ENCODE measurements around the gene ZMYND11.

DNA sequence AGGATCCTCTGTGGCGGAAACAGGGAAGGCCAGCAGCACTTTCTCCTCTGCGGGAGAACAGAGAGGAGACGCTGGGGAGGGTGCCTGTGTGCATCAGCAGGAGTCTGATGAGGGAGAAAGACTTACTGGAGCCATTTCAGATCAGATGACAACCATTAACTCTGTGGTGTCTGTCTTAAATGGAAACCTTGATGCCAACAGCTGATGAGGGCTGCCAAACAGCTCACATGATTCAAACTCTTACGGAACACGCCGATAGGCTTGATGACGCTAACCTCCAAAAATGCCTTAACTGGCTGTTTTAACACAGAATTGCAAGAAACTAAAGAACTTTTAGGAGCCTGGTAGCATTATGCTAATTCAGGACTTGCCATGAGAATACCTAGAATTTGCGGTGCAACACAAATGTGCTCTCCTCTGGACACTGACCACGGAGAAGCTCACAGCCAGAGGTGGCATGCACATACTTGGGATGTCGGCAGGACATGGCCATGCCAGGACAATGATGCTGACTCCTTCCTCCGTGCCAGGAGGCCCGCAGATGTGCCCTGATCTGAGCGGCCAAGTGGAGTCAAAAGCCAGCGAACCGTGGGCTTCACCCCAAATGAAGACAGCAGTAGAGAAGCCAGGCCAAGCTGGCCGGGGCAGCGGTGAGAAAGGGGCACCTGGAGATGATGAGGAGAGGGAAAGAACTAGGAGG lies 154.9 kb downstream of the ZMYND11 start:
- TF ChIP-seq ATF7 (IDR thresholded peaks at IDR 0.05) (no peak), HCFC1 (IDR thresholded peaks at IDR 0.05; ENCODE audit: low read depth, low read length) (no peak), PHB2 (IDR thresholded peaks at IDR 0.05; ENCODE audit: low read depth) (no peak)

Data from K562 (cell line).